HUES48 (cell line): ENCODE results near the gene CTAG1A.
"Not testable (repeated sequence)": the region's sequence is repeated elsewhere in the genome, so short reads cannot be mapped to it uniquely, and the experiment has no call there.

Experiments
- H3K27ac ChIP-seq: one replicate; pipeline ENCODE4 v1.7.0; 2013; ENCODE audit warnings: low read depth, low read length, inconsistent platforms
- H3K27me3 ChIP-seq: 2 replicates; pipeline ENCODE4 v1.6.1; 2013; ENCODE audit warnings: mild to moderate bottlenecking, low read length; ENCODE audit not compliant: control insufficient read depth, insufficient read depth
- H3K36me3 ChIP-seq: 2 replicates; pipeline ENCODE4 v1.6.1; 2013; ENCODE audit warnings: low read length; ENCODE audit not compliant: control insufficient read depth, insufficient read depth
- H3K4me1 ChIP-seq: 2 replicates; pipeline ENCODE4 v1.6.1; 2013; ENCODE audit warnings: mild to moderate bottlenecking, low read length; ENCODE audit not compliant: control insufficient read depth, insufficient read depth
- H3K4me3 ChIP-seq: 2 replicates; pipeline ENCODE4 v1.5.1; 2013; ENCODE audit warnings: mild to moderate bottlenecking, low read depth, low read length
- H3K9ac ChIP-seq: 2 replicates; pipeline ENCODE4 v1.6.1; 2013; ENCODE audit warnings: mild to moderate bottlenecking, low read depth, low read length, moderate library complexity
- H3K9me3 ChIP-seq: 2 replicates; pipeline ENCODE4 v1.6.1; 2013; ENCODE audit warnings: low read length; ENCODE audit not compliant: control insufficient read depth, insufficient read depth

Gene CTAG1A

GRCh38 chrX:154547245-154548027 is 37.5 kb upstream of the CTAG1A start, which contains the start of gene IKBKG:
TSS of gene IKBKG (plus strand) at chrX:154547620. CDS start at chrX:154552003, 4,383 bp downstream.
- Histone ChIP-seq H3K27me3 (no peaks in the 10 kb centered on the region), H3K9me3 (peaks cover 32% of the 10 kb centered on the region), H3K9ac (peak within 1 kb of the TSS; percentile 70), H3K4me1 (no peaks in the 10 kb centered on the region), H3K36me3 (peaks cover 19% of the 10 kb centered on the region), H3K4me3 (peak within 1 kb of the TSS; percentile 89), H3K27ac (peak within 1 kb of the TSS; percentile 96)

GRCh38 chrX:154548028-154548316 is 37.0 kb upstream of the CTAG1A start:
- H3K9ac ChIP-seq = peak overlapping the region; percentile 67; the same call in 1 of the 2 replicates
- H3K36me3 ChIP-seq = peaks cover 14% of the 10 kb centered on the region
- peak overlapping the region; percentile 89 for H3K4me3 ChIP-seq
- peak overlapping the region; percentile 96 for H3K27ac ChIP-seq
- H3K27me3 ChIP-seq = no peaks in the 10 kb centered on the region
- H3K9me3 ChIP-seq = peaks cover 29% of the 10 kb centered on the region
- H3K4me1 ChIP-seq = no peaks in the 10 kb centered on the region

DNA sequence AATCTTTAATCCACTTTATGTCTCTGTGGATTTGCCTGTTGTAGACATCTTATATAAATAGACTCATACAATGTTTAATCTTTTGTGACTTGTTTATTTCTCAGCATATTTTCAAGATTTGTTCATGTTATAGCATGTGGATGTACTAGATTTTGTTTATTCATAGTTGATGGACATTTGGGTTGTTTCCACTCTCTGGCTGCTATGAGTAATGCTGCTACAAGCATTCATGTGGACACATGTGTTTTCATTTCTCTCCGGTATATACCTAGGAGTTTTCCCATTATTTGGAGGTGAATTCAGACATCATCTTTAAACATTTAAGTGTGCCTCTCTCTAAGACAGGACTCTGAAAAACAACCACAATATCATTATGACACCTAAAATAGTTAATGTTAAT is 35.2 kb upstream of the CTAG1A start:
- peaks cover 34% of the 10 kb centered on the region for H3K9me3 ChIP-seq
- H3K4me1 ChIP-seq = no peaks in the 10 kb centered on the region
- no peaks in the 10 kb centered on the region for H3K27me3 ChIP-seq
- no peak overlapping the region for H3K27ac ChIP-seq
- H3K4me3 ChIP-seq = no peak overlapping the region
- no peak overlapping the region for H3K9ac ChIP-seq
- H3K36me3 ChIP-seq = peaks cover 14% of the 10 kb centered on the region; the same call in 1 of the 2 replicates

DNA sequence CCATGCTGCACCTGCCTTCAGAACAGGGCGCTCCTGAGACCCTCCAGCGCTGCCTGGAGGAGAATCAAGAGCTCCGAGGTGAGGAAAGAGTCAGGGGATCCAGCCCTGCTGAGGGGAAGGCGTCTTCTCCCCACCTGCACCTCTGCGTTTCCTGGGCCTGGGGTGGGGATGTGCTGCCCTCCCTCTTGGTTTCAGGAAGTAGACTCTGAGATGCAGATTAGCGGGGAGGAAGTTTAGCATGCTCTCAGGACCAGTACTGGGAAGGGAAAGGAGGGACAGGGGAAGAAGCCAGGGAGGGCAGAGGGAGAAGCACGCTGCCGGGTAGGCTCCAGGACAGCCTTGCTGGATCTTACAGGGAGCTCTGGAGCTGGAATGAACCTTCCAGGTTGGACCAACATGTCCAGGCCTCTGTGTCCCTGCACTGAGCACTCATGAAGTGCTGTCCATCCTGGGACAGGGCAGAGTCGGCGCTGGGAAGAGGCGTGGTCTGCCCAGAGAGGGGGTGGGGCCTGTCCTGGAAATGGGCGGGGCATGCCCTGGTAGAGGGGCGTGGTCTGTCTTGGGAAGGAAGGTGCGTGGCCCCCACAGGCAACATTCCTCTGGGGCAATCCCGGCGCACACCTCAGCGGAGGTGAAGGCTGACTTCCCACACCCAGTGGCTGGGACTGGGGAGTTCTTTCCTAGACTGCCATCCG is 32.7 kb upstream of the CTAG1A start:
- not testable (repeated sequence) for H3K27ac ChIP-seq, H3K4me1 ChIP-seq, H3K4me3 ChIP-seq, H3K36me3 ChIP-seq, H3K9ac ChIP-seq, H3K27me3 ChIP-seq
- peaks cover 34% of the 10 kb centered on the region for H3K9me3 ChIP-seq

DNA sequence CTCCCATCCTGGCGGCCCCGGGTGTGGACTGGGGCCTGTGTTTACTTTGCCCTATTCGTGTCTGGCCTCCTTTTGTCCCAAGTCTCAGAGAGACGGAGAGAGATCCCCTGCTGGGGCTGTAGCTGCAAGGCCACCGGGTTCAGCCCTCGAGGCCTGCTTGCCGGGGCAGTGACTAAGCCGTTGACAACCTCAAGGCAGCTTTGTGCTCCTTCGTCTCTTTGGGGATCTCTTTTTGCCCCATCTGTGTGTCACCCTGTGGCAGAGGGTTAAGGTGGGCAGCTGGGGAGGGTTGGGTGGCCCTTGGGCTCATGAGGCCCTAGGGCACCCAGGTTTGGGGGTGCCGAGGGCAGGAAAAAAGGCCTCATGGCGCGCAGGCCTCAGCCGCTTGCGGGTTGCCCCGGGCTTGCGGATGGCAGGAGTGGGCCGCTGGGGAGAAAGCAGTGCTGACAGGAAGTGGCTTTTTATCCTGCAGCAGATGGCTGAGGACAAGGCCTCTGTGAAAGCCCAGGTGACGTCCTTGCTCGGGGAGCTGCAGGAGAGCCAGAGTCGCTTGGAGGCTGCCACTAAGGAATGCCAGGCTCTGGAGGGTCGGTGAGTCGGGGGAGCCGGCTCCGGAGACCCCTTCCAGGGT is 26.8 kb upstream of the CTAG1A start:
- not testable (repeated sequence) for H3K4me1 ChIP-seq, H3K36me3 ChIP-seq, H3K9ac ChIP-seq, H3K27ac ChIP-seq, H3K4me3 ChIP-seq, H3K27me3 ChIP-seq
- peaks cover 16% of the 10 kb centered on the region; the same call in 1 of the 2 replicates for H3K9me3 ChIP-seq

DNA sequence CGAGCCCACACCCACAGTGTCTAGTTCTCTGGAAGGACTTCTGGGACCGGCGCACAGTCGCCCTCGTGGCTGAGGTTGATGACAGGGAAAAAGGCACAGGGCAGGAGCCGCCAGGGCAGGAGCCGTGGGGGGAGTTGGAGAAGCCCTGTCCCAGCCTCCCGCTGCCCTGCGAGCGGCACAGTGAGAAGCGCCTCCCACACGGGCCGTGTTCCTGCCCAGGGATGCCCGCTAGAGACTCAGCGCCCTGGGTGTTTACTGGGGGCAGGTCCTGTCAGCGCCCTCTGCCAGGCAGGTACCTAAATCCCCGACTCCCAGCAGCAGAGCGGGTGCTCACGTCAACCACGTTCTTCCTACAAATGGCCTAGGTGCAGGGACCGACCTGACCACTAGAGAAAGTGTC is 26.0 kb upstream of the CTAG1A start:
- H3K9me3 ChIP-seq, H3K9ac ChIP-seq, H3K27me3 ChIP-seq, H3K36me3 ChIP-seq, H3K27ac ChIP-seq, H3K4me3 ChIP-seq, H3K4me1 ChIP-seq: not testable (repeated sequence)

GRCh38 chrX:154560326-154560725 is 24.6 kb upstream of the CTAG1A start:
- not testable (repeated sequence) for H3K4me3 ChIP-seq, H3K27me3 ChIP-seq, H3K9ac ChIP-seq, H3K9me3 ChIP-seq, H3K36me3 ChIP-seq, H3K27ac ChIP-seq, H3K4me1 ChIP-seq

- H3K27me3 ChIP-seq, H3K4me1 ChIP-seq, H3K36me3 ChIP-seq, H3K9me3 ChIP-seq, H3K4me3 ChIP-seq, H3K27ac ChIP-seq, H3K9ac ChIP-seq: not testable (repeated sequence)
These were observed 22.6 kb upstream of the CTAG1A start for GRCh38 chrX:154562295-154562694.

- H3K9me3 ChIP-seq, H3K4me1 ChIP-seq, H3K36me3 ChIP-seq, H3K27ac ChIP-seq, H3K9ac ChIP-seq, H3K27me3 ChIP-seq, H3K4me3 ChIP-seq: not testable (repeated sequence)
These were observed 14.6 kb upstream of the CTAG1A start for GRCh38 chrX:154570361-154570760.

DNA sequence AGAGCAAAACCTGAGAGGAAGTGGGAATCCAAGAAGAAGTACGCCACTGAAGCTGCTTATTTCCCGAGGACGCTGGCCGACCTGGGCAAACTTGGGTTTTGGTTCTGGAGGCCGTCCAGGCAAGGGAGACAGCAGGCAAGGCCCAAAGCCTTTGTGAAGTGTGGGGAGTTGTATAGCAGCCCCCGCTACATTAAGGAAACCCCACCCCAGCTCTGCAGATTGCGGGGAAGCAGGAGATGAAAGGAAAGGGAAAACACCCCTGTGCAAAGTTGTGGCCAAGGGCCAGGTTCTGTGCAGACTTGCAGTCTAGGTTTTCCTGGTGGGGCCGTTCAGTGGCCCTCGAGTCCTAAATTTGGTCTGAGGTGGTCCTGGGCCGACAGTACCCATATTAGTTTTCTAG is 11.9 kb upstream of the CTAG1A start:
- not testable (repeated sequence) for H3K9me3 ChIP-seq, H3K4me1 ChIP-seq, H3K27ac ChIP-seq, H3K36me3 ChIP-seq, H3K9ac ChIP-seq, H3K4me3 ChIP-seq, H3K27me3 ChIP-seq

DNA sequence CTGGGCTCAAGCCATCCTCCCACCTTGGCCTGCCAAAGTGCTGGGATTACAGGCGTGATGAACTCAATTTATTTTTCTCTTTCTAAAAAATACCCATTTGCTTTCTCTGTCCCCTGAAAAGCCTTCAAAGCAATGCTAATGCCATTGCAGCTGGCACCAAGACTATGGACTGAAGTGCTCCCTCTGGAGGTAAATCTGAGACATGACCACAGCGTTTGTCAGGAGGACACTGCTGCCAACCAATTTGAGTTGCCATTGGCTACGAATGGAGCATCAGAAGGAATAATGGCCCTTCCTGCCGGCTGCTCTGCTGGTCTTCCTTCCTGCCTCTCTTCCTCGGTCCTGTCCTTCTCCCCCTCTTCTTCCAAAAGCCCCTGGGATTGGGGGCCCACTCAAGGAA is 9.9 kb upstream of the CTAG1A start:
- not testable (repeated sequence) for H3K4me1 ChIP-seq, H3K4me3 ChIP-seq, H3K27ac ChIP-seq, H3K9me3 ChIP-seq, H3K9ac ChIP-seq, H3K36me3 ChIP-seq, H3K27me3 ChIP-seq
